Mesothelial cell of epicardium (in vitro differentiated cells): ENCODE measurements around the gene SCAMP4. TPM values are rescaled to one million over a fixed set of nuclear protein-coding genes. Genes with fewer than 3 reads are reported as not detected.

ENCODE experiments used
- DNase-seq, 2 experiments: peaks; one replicate each; pipeline ENCODE4 v3.0.0; 2021; ENCODE audit warnings: low spot score in 2 of 2; ENCODE audit not compliant: unreplicated experiment in 2 of 2
- H3K27ac Mint-ChIP-seq: 2 replicates; pipeline ENCODE4 v1.8.0; 2021; ENCODE audit warnings: mixed read lengths
- H3K27me3 Mint-ChIP-seq: 2 replicates; pipeline ENCODE4 v1.8.0; 2021; ENCODE audit warnings: low read depth, mixed read lengths
- H3K36me3 Mint-ChIP-seq: 2 replicates; pipeline ENCODE4 v1.8.0; 2021; ENCODE audit warnings: mixed read lengths
- H3K4me1 Mint-ChIP-seq: 2 replicates; pipeline ENCODE4 v1.8.0; 2021; ENCODE audit warnings: mixed read lengths
- H3K4me3 Mint-ChIP-seq: 2 replicates; pipeline ENCODE4 v1.8.0; 2021; ENCODE audit warnings: mild to moderate bottlenecking, moderate library complexity, mixed read lengths
- H3K9me3 Mint-ChIP-seq: 2 replicates; pipeline ENCODE4 v1.8.0; 2021; ENCODE audit warnings: mixed read lengths
- total RNA-seq: library from RNA; stranded (reverse); gene quantifications from 3 replicates; pipeline ENCODE4 v1.2.1, GENCODE V29; 2021
- TF ChIP-seq, protein P1 (sequence below): fragments of 200-600 bp; sonication (generic); IDR thresholded peaks from one replicate; pipeline ENCODE4 v1.5.0; 2021; ENCODE audit warnings: antibody characterized with exemption; ENCODE audit not compliant: unreplicated experiment

The SCAMP4 gene, protein sequence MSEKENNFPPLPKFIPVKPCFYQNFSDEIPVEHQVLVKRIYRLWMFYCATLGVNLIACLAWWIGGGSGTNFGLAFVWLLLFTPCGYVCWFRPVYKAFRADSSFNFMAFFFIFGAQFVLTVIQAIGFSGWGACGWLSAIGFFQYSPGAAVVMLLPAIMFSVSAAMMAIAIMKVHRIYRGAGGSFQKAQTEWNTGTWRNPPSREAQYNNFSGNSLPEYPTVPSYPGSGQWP
- 93.5 to 97.7 TPM (median 93.5 TPM) in 3 replicates for total RNA-seq

DNA sequence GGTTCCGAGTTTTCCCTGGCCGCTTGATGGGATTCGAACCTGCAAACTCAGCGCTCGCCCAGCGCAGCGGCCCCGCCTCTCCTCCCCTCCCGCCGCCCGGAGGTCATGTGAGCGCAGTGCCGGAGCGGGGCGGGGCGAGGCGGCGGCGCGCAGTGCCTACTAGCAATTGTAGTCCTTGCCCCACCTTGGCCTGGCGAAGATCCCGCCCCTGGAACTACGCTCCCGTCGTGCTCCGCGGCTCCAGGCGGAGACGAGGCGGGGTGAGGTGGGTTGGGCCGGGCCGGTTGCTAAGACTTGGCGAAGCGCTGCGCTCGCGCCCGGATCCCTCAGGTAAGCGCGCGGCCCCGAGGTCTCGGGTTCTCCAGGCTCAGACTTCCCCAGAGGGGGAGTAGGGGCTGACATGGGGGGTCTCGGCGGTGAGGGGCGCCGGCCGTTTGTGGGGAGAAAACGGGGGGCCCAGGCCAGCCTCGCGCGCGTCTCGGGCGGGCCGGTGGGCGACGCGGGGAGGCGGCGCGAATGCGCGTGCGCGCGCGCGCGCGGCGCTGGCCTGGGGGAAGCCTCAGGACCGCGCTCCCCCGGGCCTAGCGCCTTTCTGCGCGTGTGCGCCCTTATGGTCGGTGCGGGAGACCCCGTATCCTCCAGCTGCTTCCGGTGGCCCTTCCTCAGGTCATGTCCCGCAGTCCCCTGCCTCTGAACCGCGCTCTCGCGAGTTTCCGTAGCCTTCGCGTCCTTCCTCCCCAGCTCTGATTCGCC is at the start of gene SCAMP4, which contains the start of gene ADAT3:
Gene SCAMP4, plus strand, starts transcription at position 290 of the 753 bp plus-strand sequence. CDS start 9,621 bp downstream, outside the sequence.
Gene ADAT3, plus strand, starts transcription at position 290 of the 753 bp plus-strand sequence. CDS start 6,649 bp downstream, outside the sequence.
- peaks cover 3% of the 10 kb centered on the region for H3K36me3 Mint-ChIP-seq
- H3K9me3 Mint-ChIP-seq, result no peaks in the 10 kb centered on the region
- TF ChIP-seq, protein P1, sequence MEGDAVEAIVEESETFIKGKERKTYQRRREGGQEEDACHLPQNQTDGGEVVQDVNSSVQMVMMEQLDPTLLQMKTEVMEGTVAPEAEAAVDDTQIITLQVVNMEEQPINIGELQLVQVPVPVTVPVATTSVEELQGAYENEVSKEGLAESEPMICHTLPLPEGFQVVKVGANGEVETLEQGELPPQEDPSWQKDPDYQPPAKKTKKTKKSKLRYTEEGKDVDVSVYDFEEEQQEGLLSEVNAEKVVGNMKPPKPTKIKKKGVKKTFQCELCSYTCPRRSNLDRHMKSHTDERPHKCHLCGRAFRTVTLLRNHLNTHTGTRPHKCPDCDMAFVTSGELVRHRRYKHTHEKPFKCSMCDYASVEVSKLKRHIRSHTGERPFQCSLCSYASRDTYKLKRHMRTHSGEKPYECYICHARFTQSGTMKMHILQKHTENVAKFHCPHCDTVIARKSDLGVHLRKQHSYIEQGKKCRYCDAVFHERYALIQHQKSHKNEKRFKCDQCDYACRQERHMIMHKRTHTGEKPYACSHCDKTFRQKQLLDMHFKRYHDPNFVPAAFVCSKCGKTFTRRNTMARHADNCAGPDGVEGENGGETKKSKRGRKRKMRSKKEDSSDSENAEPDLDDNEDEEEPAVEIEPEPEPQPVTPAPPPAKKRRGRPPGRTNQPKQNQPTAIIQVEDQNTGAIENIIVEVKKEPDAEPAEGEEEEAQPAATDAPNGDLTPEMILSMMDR, result no peak
- peak within 1 kb of the TSS; percentile 98 for H3K27ac Mint-ChIP-seq
- H3K27me3 Mint-ChIP-seq, result no peaks in the 10 kb centered on the region
- H3K4me3 Mint-ChIP-seq, result peak within 1 kb of the TSS; percentile 83
- DNase-seq, result peak; percentile 98
- peaks cover 28% of the 10 kb centered on the region for H3K4me1 Mint-ChIP-seq

DNA sequence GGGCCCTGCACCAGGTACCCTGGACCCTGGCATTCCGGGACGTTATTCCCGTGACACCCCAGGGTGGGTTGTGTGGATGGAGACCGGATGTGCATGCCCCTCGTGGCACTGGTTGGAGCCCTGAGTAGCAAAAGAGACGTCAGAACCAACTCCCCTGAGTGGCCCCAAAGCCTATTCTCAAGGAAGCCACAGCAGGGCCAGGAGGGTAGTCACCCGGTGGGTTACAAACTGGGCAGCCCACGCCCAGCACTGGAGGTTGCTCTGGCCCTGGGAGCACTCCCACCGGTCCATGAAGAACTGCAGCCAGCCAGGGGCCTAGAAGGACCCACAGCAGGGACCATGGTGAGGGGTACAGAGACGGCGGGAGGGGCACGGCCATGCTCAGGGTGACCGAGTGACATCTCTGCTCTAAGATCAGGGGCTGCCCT is 49.4 kb upstream of the SCAMP4 start:
- H3K9me3 Mint-ChIP-seq, result no peaks in the 10 kb centered on the region
- H3K27ac Mint-ChIP-seq, result no peak overlapping the region
- no peaks in the 10 kb centered on the region for H3K27me3 Mint-ChIP-seq
- peaks cover 36% of the 10 kb centered on the region for H3K4me1 Mint-ChIP-seq
- peak overlapping the region; percentile 48 for H3K4me3 Mint-ChIP-seq
- no peaks in the 10 kb centered on the region for H3K36me3 Mint-ChIP-seq
- DNase-seq, result no peak
- TF ChIP-seq, protein P1, result no peak

DNA sequence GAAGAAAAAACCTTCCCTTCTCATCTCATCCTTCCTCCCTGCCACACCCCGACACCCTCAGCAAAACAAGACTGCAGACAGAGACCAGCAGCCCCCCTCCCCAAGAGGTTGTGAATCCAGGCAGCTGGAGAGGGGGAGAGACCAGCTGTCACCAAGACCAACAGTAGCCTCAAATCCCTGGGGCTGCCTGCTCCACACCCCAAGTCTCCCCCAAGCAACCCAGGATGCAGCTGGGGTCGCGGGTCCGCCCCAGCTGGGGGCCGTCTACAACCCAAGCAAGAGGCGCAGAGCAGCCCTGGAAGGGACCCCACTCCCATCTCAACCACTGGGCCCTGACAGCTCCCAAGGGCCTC is 48.9 kb upstream of the SCAMP4 start:
- DNase-seq, result no peak
- no peaks in the 10 kb centered on the region for H3K9me3 Mint-ChIP-seq
- peak overlapping the region; percentile 50 for H3K27ac Mint-ChIP-seq
- peaks cover 4% of the 10 kb centered on the region for H3K27me3 Mint-ChIP-seq
- H3K4me1 Mint-ChIP-seq, result peaks cover 40% of the 10 kb centered on the region
- TF ChIP-seq, protein P1, result no peak
- peak overlapping the region; percentile 48 for H3K4me3 Mint-ChIP-seq
- no peaks in the 10 kb centered on the region for H3K36me3 Mint-ChIP-seq

DNA sequence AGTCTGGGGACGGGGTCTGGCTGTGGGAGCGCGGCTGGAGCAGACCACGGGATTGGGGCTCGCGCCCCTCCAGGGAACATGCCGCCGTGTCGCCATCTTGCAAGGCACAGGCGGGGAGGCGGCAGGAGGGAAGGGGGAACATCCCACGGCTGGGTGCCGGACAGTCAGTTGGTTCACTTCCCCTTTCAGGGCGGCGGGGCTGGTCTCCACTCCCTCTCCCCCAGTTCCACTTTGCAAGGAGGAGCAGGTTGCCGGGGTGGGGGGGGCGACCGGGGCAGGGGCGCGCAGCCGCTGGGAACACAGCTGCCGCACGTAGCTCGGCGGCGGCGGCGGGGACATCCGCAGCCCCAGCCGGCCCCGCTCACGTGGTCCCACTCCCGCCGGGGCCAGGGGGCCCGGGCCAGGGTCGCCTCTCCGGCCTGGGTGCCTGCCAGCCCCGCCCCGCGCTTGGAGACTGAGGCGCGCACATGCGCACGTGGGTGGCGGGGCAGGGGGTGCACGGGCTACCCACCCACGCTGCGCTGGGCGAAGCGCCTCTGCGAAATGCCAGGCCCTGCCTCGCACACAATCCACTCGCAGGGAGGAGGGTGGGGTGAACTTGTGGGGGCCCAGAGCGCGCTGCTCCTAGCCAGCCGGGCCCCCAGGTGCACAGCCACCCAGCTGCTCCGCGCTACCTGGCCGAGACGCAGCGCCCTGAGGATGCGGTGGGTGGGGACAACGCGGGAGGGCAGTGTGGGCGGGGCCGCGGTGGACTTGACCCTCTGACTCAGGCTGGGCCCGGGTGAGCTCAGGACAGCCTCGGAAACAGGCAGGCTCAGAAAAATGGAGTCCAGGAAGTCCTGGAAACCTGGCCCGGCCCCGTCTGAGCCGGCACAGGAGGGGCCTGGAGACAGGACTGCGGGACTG is 48.2 kb upstream of the SCAMP4 start:
- no peak overlapping the region for H3K27ac Mint-ChIP-seq

More for the DNA sequence above, 48.2 kb upstream of the SCAMP4 start:
- TF ChIP-seq, protein P1, result no peak
- DNase-seq, result no peak
- Mint-ChIP-seq H3K9me3 (no peaks in the 10 kb centered on the region), H3K27me3 (peaks cover 9% of the 10 kb centered on the region), H3K4me3 (peak overlapping the region; percentile 48), H3K4me1 (peaks cover 47% of the 10 kb centered on the region), H3K36me3 (no peaks in the 10 kb centered on the region)
